Measurements from ENCODE around the gene FNDC3B. TPM values are rescaled to one million over a fixed set of nuclear protein-coding genes. Genes with fewer than 3 reads are reported as not detected.
A peak's percentile ranks its signal among the peaks of the same experiment; 100 is the strongest.

Gene FNDC3B
- total and polyA plus RNA-seq, 2 of the 8 experiments (the other 6 are each of a cell fraction or from before 2014, with no cell fraction given), result 14.1 to 44.4 TPM

- H2BK5ac ChIP-seq (ENCODE audit: low read depth, low read length), result no peak overlapping the region
- no peaks in the 10 kb centered on the region for H4K20me1 ChIP-seq (replicated peaks in 1 of 2; ENCODE audit: control insufficient read depth in 1 of 2, insufficient read depth in 2 of 2, low read length in 2 of 2)
- no peak overlapping the region for H2BK15ac ChIP-seq (ENCODE audit: low read length)
- no peaks in the 10 kb centered on the region for H3K36me3 ChIP-seq (ENCODE audit: control insufficient read depth in 2 of 4, insufficient read depth in 4 of 4, low read length in 3 of 4)
- H2AFZ ChIP-seq (ENCODE audit: low read length), result 0 out of 2 replicates have a peak overlapping the region, but pooled peaks have one; percentile 27
- no peak overlapping the region for H2AK5ac ChIP-seq (ENCODE audit: low read depth, low read length)
- no peak overlapping the region for H3K4ac ChIP-seq (replicated peaks; ENCODE audit: insufficient read length, low read depth, low read length)
- no peak overlapping the region for H3K14ac ChIP-seq (ENCODE audit: insufficient read length)
- H3K18ac ChIP-seq (ENCODE audit: extremely low read depth, low read length), result no peak overlapping the region
- no peaks in the 10 kb centered on the region for H3K79me1 ChIP-seq (ENCODE audit: low read depth, low read length)
- no peak overlapping the region for H2BK20ac ChIP-seq (ENCODE audit: low read length)
- FAIRE-seq (no peak), DNase-seq (ENCODE audit: low read depth in 1 of 2, low spot score in 2 of 2) (no peak)
- H3K4me1 ChIP-seq (replicated peaks in 1 of 4; ENCODE audit: control insufficient read depth in 3 of 4, insufficient read depth in 4 of 4, low read length in 3 of 4), result no peaks in the 10 kb centered on the region
- no peaks in the 10 kb centered on the region for H3K9me3 ChIP-seq (ENCODE audit: insufficient read depth in 2 of 2, low read depth in 1 of 2, low read length in 1 of 2)
- H3K9ac ChIP-seq (replicated peaks in 1 of 4; ENCODE audit: extremely low read depth in 1 of 4, low read depth in 3 of 4, low read length in 3 of 4), result no peak overlapping the region
- CTCF ChIA-PET (ENCODE audit: partially characterized antibody), result interaction anchor here (0.9 to 1.3 kb wide), 2 partner anchors 257 to 480 kb away, joined by 3 read pairs; no protein-coding TSS in a partner anchor
- no peak overlapping the region for H3K56ac ChIP-seq (replicated peaks; ENCODE audit: insufficient read length, low read depth, low read length)
- no peak overlapping the region for H3K27ac ChIP-seq (ENCODE audit: low read depth, low read length)
- no peak overlapping the region for H4K8ac ChIP-seq (ENCODE audit: extremely low read depth, insufficient read depth, low read length)
- H3K4me2 ChIP-seq (ENCODE audit: insufficient read depth in 1 of 2, low read depth in 2 of 2, low read length in 2 of 2), result no peak overlapping the region
- H3K23me2 ChIP-seq (ENCODE audit: low read depth, low read length), result no peaks in the 10 kb centered on the region
- no peaks in the 10 kb centered on the region for H3K79me2 ChIP-seq (ENCODE audit: control insufficient read depth in 1 of 2, insufficient read depth in 2 of 2, low read length in 2 of 2)
- H3K23ac ChIP-seq (ENCODE audit: insufficient read length), result no peak overlapping the region
- POLR2A ChIA-PET (ENCODE audit: partially characterized antibody), result interaction anchor here (1.3 kb wide), 1 partner anchor 11 kb away, joined by 4 read pairs; no protein-coding TSS in a partner anchor
- H2BK12ac ChIP-seq (ENCODE audit: low read depth, low read length), result no peak overlapping the region
- no peak overlapping the region for H4K91ac ChIP-seq (replicated peaks; ENCODE audit: insufficient read length, low read length)
- no peak overlapping the region for H2BK120ac ChIP-seq (replicated peaks; ENCODE audit: low read depth, low read length)
- H3K27me3 ChIP-seq (replicated peaks in 1 of 4; ENCODE audit: control insufficient read depth in 3 of 4, extremely low read depth in 1 of 4, insufficient read depth in 3 of 4, low read length in 3 of 4), result no peaks in the 10 kb centered on the region
- H3K4me3 ChIP-seq (ENCODE audit: extremely low read depth in 1 of 4, insufficient read depth in 2 of 4, low read depth in 3 of 4, low read length in 4 of 4), result no peak overlapping the region
- 96% methylated on average over 3 of the region's 3 CpGs; no CpG with 5 or more reads in 1 of the 2 experiments for WGBS, 2 experiments (ENCODE audit: extremely low coverage in 1 of 2, insufficient coverage in 1 of 2, insufficient read length in 1 of 2, insufficient replicate concordance in 2 of 2, low coverage in 1 of 2, low lambda C conversion rate in 2 of 2, missing lambda C conversion rate in 1 of 2)
- no peak overlapping the region for H4K5ac ChIP-seq (ENCODE audit: insufficient read length, low read depth, low read length)
- no peak for TF ChIP-seq CHD2 (IDR thresholded peaks at IDR 0.05; ENCODE audit: low read length)
- TF ChIP-seq BRCA1 (IDR thresholded peaks at IDR 0.05; ENCODE audit: low read depth, low read length), result no peak
- no peak for TF ChIP-seq RNF2 (IDR thresholded peaks at IDR 0.05; ENCODE audit: borderline replicate concordance, low read depth, low read length, missing control alignments, poor library complexity, severe bottlenecking)
- no peak for TF ChIP-seq GTF2F1 (IDR thresholded peaks at IDR 0.05; ENCODE audit: borderline replicate concordance, low read depth, low read length)
- TF ChIP-seq FOSL1 (IDR thresholded peaks at IDR 0.05; ENCODE audit: insufficient read depth, low read depth, low read length), result no peak
- TF ChIP-seq SP2 (IDR thresholded peaks at IDR 0.05; ENCODE audit: low read length), result no peak
- TF ChIP-seq SIN3A (conservative IDR thresholded peaks at IDR 0.05 in 1 of 2, IDR thresholded peaks at IDR 0.05 in 1 of 2; ENCODE audit: low read depth in 1 of 2, low read length in 2 of 2), result no peak
- no peak for TF ChIP-seq ZNF274 (IDR thresholded peaks at IDR 0.05; ENCODE audit: borderline replicate concordance, extremely low read depth, low read length)
- TF ChIP-seq RFX5 (IDR thresholded peaks at IDR 0.05; ENCODE audit: borderline replicate concordance, low read depth, low read length), result no peak
- TF ChIP-seq TCF12 (IDR thresholded peaks at IDR 0.05; ENCODE audit: low read depth, low read length), result no peak
- no peak for TF ChIP-seq CBX8 (IDR thresholded peaks at IDR 0.05; ENCODE audit: borderline replicate concordance, low read depth, low read length)
- no peak for TF ChIP-seq POLR2A (IDR thresholded peaks at IDR 0.05; ENCODE audit: control extremely low read depth in 1 of 2, low read depth in 2 of 2, low read length in 2 of 2)
- TF ChIP-seq TAF7 (optimal IDR thresholded peaks at IDR 0.05; ENCODE audit: borderline replicate concordance, low read depth, low read length), result no peak
- no peak for TF ChIP-seq BACH1 (IDR thresholded peaks at IDR 0.05; ENCODE audit: low read length)
These were observed 9.8 kb upstream of the FNDC3B start for GRCh38 chr3:172029425-172030098.
